ENCODE data around the gene PLXNB1.
A peak's percentile ranks its signal among the peaks of the same experiment; 100 is the strongest.

Gene PLXNB1

GRCh38 chr3:48434591-48435222 is 4.8 kb upstream of the PLXNB1 start:
- no peak for DNase-seq (ENCODE audit: low read depth)

GRCh38 chr3:48433472-48434118 is 3.7 kb upstream of the PLXNB1 start:
- DNase-seq (ENCODE audit: low read depth), result no peak

GRCh38 chr3:48432411-48433371 is 2.8 kb upstream of the PLXNB1 start:
- DNase-seq (ENCODE audit: low read depth), result no peak

GRCh38 chr3:48431224-48432029 is 1.5 kb upstream of the PLXNB1 start:
- DNase-seq (ENCODE audit: low read depth), result no peak

- no peak for DNase-seq (ENCODE audit: low read depth)
These were observed 819 bp upstream of the PLXNB1 start for GRCh38 chr3:48430708-48431101.

- peak; percentile 56 for DNase-seq (ENCODE audit: low read depth)
These were observed 448 bp downstream of the PLXNB1 start for GRCh38 chr3:48429317-48429959.

GRCh38 chr3:48428572-48429316 is 1.1 kb downstream of the PLXNB1 start:
- no peak for DNase-seq (ENCODE audit: low read depth)

GRCh38 chr3:48428088-48428571 is 1.8 kb downstream of the PLXNB1 start:
- no peak for DNase-seq (ENCODE audit: low read depth)

- DNase-seq (ENCODE audit: low read depth), result no peak
These were observed 2.3 kb downstream of the PLXNB1 start for GRCh38 chr3:48427630-48427962.

GRCh38 chr3:48426944-48427629 is 2.8 kb downstream of the PLXNB1 start:
- no peak for DNase-seq (ENCODE audit: low read depth)

GRCh38 chr3:48426401-48426909 is 3.4 kb downstream of the PLXNB1 start:
- no peak for DNase-seq (ENCODE audit: low read depth)

- DNase-seq (ENCODE audit: low read depth), result no peak
These were observed 4.5 kb downstream of the PLXNB1 start for GRCh38 chr3:48425281-48425812.

- no peak for DNase-seq (ENCODE audit: low read depth)
These were observed 5.8 kb downstream of the PLXNB1 start for GRCh38 chr3:48423883-48424695.

- DNase-seq (ENCODE audit: low read depth), result no peak
These were observed 6.5 kb downstream of the PLXNB1 start for GRCh38 chr3:48423241-48423882.

- DNase-seq (ENCODE audit: low read depth), result no peak
These were observed 7.2 kb downstream of the PLXNB1 start for GRCh38 chr3:48422681-48423080.

- no peak for DNase-seq (ENCODE audit: low read depth)
These were observed 7.6 kb downstream of the PLXNB1 start for GRCh38 chr3:48422272-48422671.

- DNase-seq (ENCODE audit: low read depth), result no peak
These were observed 9.3 kb downstream of the PLXNB1 start for GRCh38 chr3:48420561-48420960.

- no peak for DNase-seq (ENCODE audit: low read depth)
These were observed 10.3 kb downstream of the PLXNB1 start for GRCh38 chr3:48419597-48419996.
